H9 (cell line): ENCODE results near the gene CRYGD. TPM values are rescaled to one million over a fixed set of nuclear protein-coding genes. Genes with fewer than 3 reads are reported as not detected.
"Not testable (repeated sequence)": the region's sequence is repeated elsewhere in the genome, so short reads cannot be mapped to it uniquely, and the experiment has no call there.

Experiments used
- DNase-seq: peaks from one replicate; pipeline ENCODE4 v3.0.0-alpha.2; 2017
- H2AFZ ChIP-seq: one replicate; pipeline ENCODE4 v1.6.1; 2013; ENCODE audit warnings: mild to moderate bottlenecking, low read length, control low read depth, moderate library complexity
- H2AK5ac ChIP-seq: 2 replicates; pipeline ENCODE4 v1.6.1; 2013; ENCODE audit warnings: low read length, control low read depth, mixed read lengths; ENCODE audit not compliant: insufficient read length
- H2BK120ac ChIP-seq: one replicate; pipeline ENCODE4 v1.6.1; 2013; ENCODE audit warnings: low read depth, mild to moderate bottlenecking, low read length, control low read depth, inconsistent platforms; ENCODE audit not compliant: poor library complexity, severe bottlenecking
- H2BK12ac ChIP-seq: 2 replicates; pipeline ENCODE4 v1.6.1; 2013; ENCODE audit warnings: low read length, control low read depth, mixed read lengths, low read depth; ENCODE audit not compliant: insufficient read length
- H2BK15ac ChIP-seq: 2 replicates; pipeline ENCODE4 v1.6.1; 2013; ENCODE audit warnings: low read depth, low read length, control low read depth
- H2BK20ac ChIP-seq: one replicate; pipeline ENCODE4 v1.6.1; 2013; ENCODE audit warnings: low read depth, mild to moderate bottlenecking, low read length, control low read depth, inconsistent platforms; ENCODE audit not compliant: poor library complexity, severe bottlenecking
- H2BK5ac ChIP-seq: 2 replicates; pipeline ENCODE4 v1.6.1; 2013; ENCODE audit warnings: low read length, control low read depth, mixed read lengths; ENCODE audit not compliant: insufficient read length
- H3K14ac ChIP-seq: 2 replicates; pipeline ENCODE4 v1.6.1; 2013; ENCODE audit warnings: low read length, control low read depth; ENCODE audit not compliant: insufficient read depth
- H3K18ac ChIP-seq: 2 replicates; pipeline ENCODE4 v1.6.1; 2013; ENCODE audit warnings: low read depth, mild to moderate bottlenecking, mixed read lengths, low read length, control low read depth; ENCODE audit not compliant: insufficient read length
- H3K23ac ChIP-seq: 2 replicates; pipeline ENCODE4 v1.6.1; 2013; ENCODE audit warnings: low read length, control low read depth, mixed read lengths, low read depth; ENCODE audit not compliant: insufficient read length
- H3K23me2 ChIP-seq: 2 replicates; pipeline ENCODE4 v1.6.1; 2013; ENCODE audit warnings: low read depth, mild to moderate bottlenecking, mixed read lengths, low read length, control low read depth; ENCODE audit not compliant: insufficient read length, poor library complexity, severe bottlenecking
- H3K27ac ChIP-seq: 2 replicates; pipeline ENCODE4 v1.5.1; 2013; ENCODE audit warnings: low read length, control low read depth, mixed read lengths, low read depth; ENCODE audit not compliant: insufficient read length
- H3K27me3 ChIP-seq: 2 replicates; pipeline ENCODE4 v1.6.1; 2013; ENCODE audit warnings: low read length, control low read depth, inconsistent platforms; ENCODE audit not compliant: insufficient read depth
- H3K4ac ChIP-seq: 2 replicates; pipeline ENCODE4 v1.6.1; 2013; ENCODE audit warnings: low read depth, mild to moderate bottlenecking, control low read depth, inconsistent platforms, low read length, moderate library complexity
- H3K4me1 ChIP-seq: 2 replicates; pipeline ENCODE4 v1.6.1; 2013; ENCODE audit warnings: low read length, control low read depth, inconsistent platforms; ENCODE audit not compliant: insufficient read depth
- H3K4me2 ChIP-seq: 2 replicates; pipeline ENCODE4 v1.6.1; 2013; ENCODE audit warnings: low read length, control low read depth, mixed read lengths; ENCODE audit not compliant: insufficient read length, insufficient read depth
- H3K56ac ChIP-seq: 2 replicates; pipeline ENCODE4 v1.6.1; 2013; ENCODE audit warnings: low read depth, mild to moderate bottlenecking, mixed read lengths, low read length, control low read depth; ENCODE audit not compliant: insufficient read length
- H3K79me1 ChIP-seq: 2 replicates; pipeline ENCODE4 v1.6.1; 2013; ENCODE audit warnings: low read depth, mild to moderate bottlenecking, moderate library complexity, low read length, control low read depth, inconsistent platforms; ENCODE audit not compliant: insufficient read depth, poor library complexity, severe bottlenecking
- H3K79me2 ChIP-seq: 2 replicates; pipeline ENCODE4 v1.6.1; 2013; ENCODE audit warnings: low read length, control low read depth, inconsistent platforms; ENCODE audit not compliant: insufficient read depth
- H3K9ac ChIP-seq: 2 replicates; pipeline ENCODE4 v1.6.1; 2013; ENCODE audit warnings: low read length, control low read depth, mixed read lengths; ENCODE audit not compliant: insufficient read length; ENCODE audit errors: extremely low read depth
- H3K9me3 ChIP-seq: one replicate; pipeline ENCODE4 v1.6.1; 2013; ENCODE audit warnings: low read depth, low read length, inconsistent platforms; ENCODE audit not compliant: control insufficient read depth
- H3T11ph ChIP-seq: one replicate; pipeline ENCODE4 v1.6.1; 2013; ENCODE audit warnings: mild to moderate bottlenecking, low read length, control low read depth, inconsistent platforms
- H4K20me1 ChIP-seq: one replicate; pipeline ENCODE4 v1.6.1; 2013; ENCODE audit not compliant: control insufficient read depth, insufficient read length, insufficient read depth
- H4K5ac ChIP-seq: 2 replicates; pipeline ENCODE4 v1.6.1; 2013; ENCODE audit warnings: low read depth, mild to moderate bottlenecking, mixed read lengths, low read length, control low read depth; ENCODE audit not compliant: insufficient read length
- H4K8ac ChIP-seq: replicated peaks from 2 replicates; pipeline ENCODE4 v1.6.1; 2013; ENCODE audit warnings: low read length, control low read depth, mixed read lengths, low read depth; ENCODE audit not compliant: insufficient read length
- H4K91ac ChIP-seq: 2 replicates; pipeline ENCODE4 v1.6.1; 2013; ENCODE audit warnings: low read depth, mild to moderate bottlenecking, moderate library complexity, mixed read lengths, low read length, control low read depth; ENCODE audit not compliant: insufficient read length
- H3K27ac Mint-ChIP-seq, 3 experiments: 2 replicates in 2 of 3; 3 replicates in 1 of 3; pipeline ENCODE4 v1.8.0; 2020 to 2021; ENCODE audit warnings: mixed read lengths in 3 of 3, mild to moderate bottlenecking in 1 of 3, moderate library complexity in 1 of 3
- H3K27me3 Mint-ChIP-seq: 2 replicates; pipeline ENCODE4 v1.8.0; 2021; ENCODE audit warnings: low read depth, mild to moderate bottlenecking, moderate library complexity, mixed read lengths
- H3K36me3 Mint-ChIP-seq, 3 experiments: 2 replicates in 2 of 3; 3 replicates in 1 of 3; pipeline ENCODE4 v1.8.0; 2020 to 2021; ENCODE audit warnings: low read depth in 3 of 3, mixed read lengths in 3 of 3; ENCODE audit not compliant: insufficient read depth in 1 of 3
- H3K4me1 Mint-ChIP-seq, 2 experiments: 2 replicates each; pipeline ENCODE4 v1.8.0; 2020; ENCODE audit warnings: mixed read lengths in 2 of 2
- H3K4me3 Mint-ChIP-seq, 2 experiments: 2 replicates in 1 of 2; 3 replicates in 1 of 2; pipeline ENCODE4 v1.8.0; 2020 to 2021; ENCODE audit warnings: mild to moderate bottlenecking in 2 of 2, mixed read lengths in 2 of 2, moderate library complexity in 1 of 2
- H3K9me3 Mint-ChIP-seq, 2 experiments: 2 replicates in 1 of 2; 3 replicates in 1 of 2; pipeline ENCODE4 v1.8.0; 2020; ENCODE audit warnings: mild to moderate bottlenecking in 2 of 2, mixed read lengths in 2 of 2, moderate library complexity in 1 of 2
- WGBS: extraction: QIAGEN DNeasy Blood & Tissue Kit; methylation state at CpG from one replicate; pipeline ENCODE4 v1.1.7; 2013; ENCODE audit warnings: missing lambda C conversion rate, low lambda C conversion rate, mixed read lengths; ENCODE audit not compliant: insufficient read length; ENCODE audit errors: extremely low coverage; 5-methylcytosine and 5-hydroxymethylcytosine counted together
- total RNA-seq: library from RNA; stranded (reverse); gene quantifications from 2 replicates; pipeline ENCODE4 v1.2.1, GENCODE V29; 2021
- TF ChIP-seq, protein P1 (sequence below): fragments of 200-600 bp; sonication (generic); conservative IDR thresholded peaks from 3 replicates; pipeline ENCODE4 v1.8.0; 2021; ENCODE audit warnings: antibody characterized with exemption, mild to moderate bottlenecking

Gene CRYGD
- total RNA-seq, 1 experiment from 2014 or later: not detected

DNA sequence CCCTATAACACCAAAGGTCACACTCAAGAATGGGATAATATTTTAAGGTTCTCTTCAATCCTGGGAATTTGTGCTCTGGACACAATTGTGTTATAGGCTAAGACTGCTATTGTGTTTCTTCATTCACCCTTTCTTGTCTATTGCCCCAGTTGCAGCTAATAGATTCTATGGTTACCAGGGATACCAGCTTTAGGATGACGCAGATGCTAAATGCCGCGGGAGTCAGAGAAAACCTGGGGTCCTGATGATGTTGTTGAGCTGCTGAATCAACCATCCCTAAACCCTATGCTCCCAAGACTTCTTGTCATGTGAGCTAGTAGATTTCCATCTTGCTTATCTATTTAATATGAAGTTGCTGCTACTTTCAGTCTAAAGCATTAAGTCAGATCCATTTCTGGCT is 5.4 kb downstream of the CRYGD start:
- Histone ChIP-seq H2BK20ac (no peak overlapping the region), H3K23me2 (no peaks in the 10 kb centered on the region), H3K4me1 (no peaks in the 10 kb centered on the region), H3K9me3 (no peaks in the 10 kb centered on the region), H3K23ac (no peak overlapping the region), H3K27ac (no peak overlapping the region), H3K56ac (no peak overlapping the region), H4K91ac (no peak overlapping the region), H4K5ac (no peak overlapping the region), H3T11ph (no peak overlapping the region), H2BK15ac (no peak overlapping the region), H3K79me1 (no peaks in the 10 kb centered on the region), H3K4ac (no peak overlapping the region), H2BK120ac (no peak overlapping the region), H3K18ac (no peak overlapping the region), H3K4me2 (no peak overlapping the region), H2BK12ac (no peak overlapping the region), H2AFZ (no peak overlapping the region), H2AK5ac (no peak overlapping the region), H4K8ac (no peak overlapping the region), H3K9ac (no peak overlapping the region), H4K20me1 (no peaks in the 10 kb centered on the region), H3K79me2 (no peaks in the 10 kb centered on the region), H2BK5ac (no peak overlapping the region), H3K27me3 (no peaks in the 10 kb centered on the region), H3K14ac (no peak overlapping the region)
- Mint-ChIP-seq H3K27me3 (no peaks in the 10 kb centered on the region), H3K4me3 (no peak overlapping the region), H3K9me3 (peaks cover 2 to 3% of the 10 kb centered on the region in 2 experiments; a peak in 2 of 5 replicates), H3K4me1 (no peaks in the 10 kb centered on the region; a peak in 1 of 4 replicates), H3K27ac (no peak overlapping the region), H3K36me3 (peaks cover 0 to 2% (median 0%) of the 10 kb centered on the region in 3 experiments; a peak in 1 of 7 replicates)
- DNase-seq: no peak
- TF ChIP-seq, protein P1, sequence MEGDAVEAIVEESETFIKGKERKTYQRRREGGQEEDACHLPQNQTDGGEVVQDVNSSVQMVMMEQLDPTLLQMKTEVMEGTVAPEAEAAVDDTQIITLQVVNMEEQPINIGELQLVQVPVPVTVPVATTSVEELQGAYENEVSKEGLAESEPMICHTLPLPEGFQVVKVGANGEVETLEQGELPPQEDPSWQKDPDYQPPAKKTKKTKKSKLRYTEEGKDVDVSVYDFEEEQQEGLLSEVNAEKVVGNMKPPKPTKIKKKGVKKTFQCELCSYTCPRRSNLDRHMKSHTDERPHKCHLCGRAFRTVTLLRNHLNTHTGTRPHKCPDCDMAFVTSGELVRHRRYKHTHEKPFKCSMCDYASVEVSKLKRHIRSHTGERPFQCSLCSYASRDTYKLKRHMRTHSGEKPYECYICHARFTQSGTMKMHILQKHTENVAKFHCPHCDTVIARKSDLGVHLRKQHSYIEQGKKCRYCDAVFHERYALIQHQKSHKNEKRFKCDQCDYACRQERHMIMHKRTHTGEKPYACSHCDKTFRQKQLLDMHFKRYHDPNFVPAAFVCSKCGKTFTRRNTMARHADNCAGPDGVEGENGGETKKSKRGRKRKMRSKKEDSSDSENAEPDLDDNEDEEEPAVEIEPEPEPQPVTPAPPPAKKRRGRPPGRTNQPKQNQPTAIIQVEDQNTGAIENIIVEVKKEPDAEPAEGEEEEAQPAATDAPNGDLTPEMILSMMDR: no peak
- no CpG with 5 or more reads among the region's 3 CpGs for WGBS

DNA sequence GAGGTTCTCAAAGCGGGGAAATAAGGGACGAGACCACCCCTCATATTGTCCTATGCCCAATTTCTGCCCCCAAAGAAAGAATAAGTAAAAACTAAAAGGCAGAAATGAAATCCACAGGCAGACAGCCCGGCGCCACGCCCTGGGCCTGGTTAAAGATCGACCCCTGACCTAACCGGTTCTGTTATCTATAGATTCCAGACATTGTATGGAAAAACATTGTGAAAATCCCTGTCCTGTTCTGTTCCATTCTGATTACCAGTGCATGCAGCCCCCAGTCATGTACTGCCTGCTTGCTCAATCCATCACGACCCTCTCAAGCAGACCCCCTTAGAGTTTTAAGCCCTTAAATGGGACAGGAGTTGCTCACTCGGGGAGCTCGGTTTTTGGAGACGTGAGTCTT is 6.9 kb downstream of the CRYGD start:
- not testable (repeated sequence) for H2BK20ac ChIP-seq, H3K4me2 ChIP-seq, H4K20me1 ChIP-seq, H3K14ac ChIP-seq, H3K27me3 Mint-ChIP-seq, H4K8ac ChIP-seq, H3K27ac Mint-ChIP-seq, H2BK15ac ChIP-seq, H3K4me1 ChIP-seq, H3K23ac ChIP-seq, H3K9me3 Mint-ChIP-seq, H3K27me3 ChIP-seq, H3K79me2 ChIP-seq, H4K91ac ChIP-seq, H3T11ph ChIP-seq, H3K18ac ChIP-seq, H2BK120ac ChIP-seq, H4K5ac ChIP-seq, H3K36me3 Mint-ChIP-seq, H2BK5ac ChIP-seq, H3K4me3 Mint-ChIP-seq, H2AK5ac ChIP-seq, DNase-seq, H3K79me1 ChIP-seq, H3K27ac ChIP-seq, H3K9ac ChIP-seq, H3K56ac ChIP-seq, H2BK12ac ChIP-seq, H3K4ac ChIP-seq, H3K23me2 ChIP-seq, H2AFZ ChIP-seq, H3K9me3 ChIP-seq
- no CpG with 5 or more reads among the region's 11 CpGs for WGBS
- peaks cover 12 to 13% of the 10 kb centered on the region in 2 experiments for H3K4me1 Mint-ChIP-seq
